Upper lobe of left lung (tissue), 4 donors: Measurements from ENCODE around the gene LRP1.

ENCODE experiments used
- CTCF ChIP-seq, 6 experiments: fragments of 450-650 bp in 4 of 6; fragments of 200-600 bp in 2 of 6; sonication (generic) in 2 of 6; IDR thresholded peaks; one replicate each; pipeline ENCODE4 v1.5.1; 2016 to 2019; ENCODE audit warnings: antibody characterized with exemption in 6 of 6
- EP300 ChIP-seq, 4 donors: sonication (generic); formaldehyde crosslinking; IDR thresholded peaks; one replicate each; pipeline ENCODE4 v1.5.1; 2017; ENCODE audit warnings: antibody characterized with exemption in 4 of 4, control low read depth in 2 of 4

GRCh38 chr12:57092876-57093414 lies 35.3 kb upstream of the LRP1 start:
- TF ChIP-seq CTCF (IDR thresholded peaks at IDR 0.05) (no peak), EP300 (IDR thresholded peaks at IDR 0.05) (no peak)
